Fibroblast of skin of left quadriceps (primary cell): ENCODE results near the gene INVS.
"Not testable (repeated sequence)": the region's sequence is repeated elsewhere in the genome, so short reads cannot be mapped to it uniquely, and the experiment has no call there.

Experiments
- DNase-seq, 2 experiments: peaks; one replicate each; pipeline ENCODE4 v3.0.0-alpha.2; 2013; ENCODE audit warnings: low read depth in 2 of 2

The INVS gene

DNA sequence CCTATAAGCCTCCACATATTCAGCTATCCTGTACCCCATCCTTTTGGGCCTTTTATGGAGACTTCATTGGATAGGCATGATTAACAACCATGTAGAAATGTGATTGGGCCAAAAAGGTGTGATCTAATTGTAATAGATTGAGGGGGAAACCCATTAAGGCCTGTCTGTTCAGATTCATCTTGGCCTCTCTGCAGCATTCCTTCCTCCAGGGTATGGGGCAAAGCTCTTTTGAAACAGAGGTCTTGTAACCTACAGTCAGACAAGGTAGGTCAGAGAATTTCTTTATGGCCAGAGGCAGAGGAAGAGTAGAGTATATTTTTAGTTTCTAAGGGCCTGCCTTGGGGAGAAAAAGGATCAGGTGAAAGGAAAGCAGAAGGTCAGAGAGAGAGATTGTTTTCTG is 98.5 kb downstream of the INVS start:
- DNase-seq: no peak

DNA sequence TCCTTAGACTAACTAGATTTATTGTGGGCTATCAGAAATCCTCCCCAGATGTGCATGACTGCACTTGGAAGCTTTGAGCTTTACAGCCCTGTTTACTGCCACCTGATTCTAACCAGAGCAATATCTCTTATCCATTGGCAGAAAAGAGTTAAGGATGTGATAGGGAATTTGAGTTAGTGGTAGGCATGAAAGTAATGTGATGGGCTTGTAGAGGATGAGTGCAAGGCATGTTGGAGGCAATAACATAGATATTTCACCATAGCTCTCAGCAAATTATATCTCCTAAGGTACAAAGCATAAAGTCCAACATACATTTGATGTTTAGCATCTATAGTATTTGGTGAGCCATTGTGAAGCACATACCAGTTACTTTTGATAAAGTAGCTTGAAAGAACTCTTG is 103.8 kb downstream of the INVS start:
- DNase-seq: no peak

DNA sequence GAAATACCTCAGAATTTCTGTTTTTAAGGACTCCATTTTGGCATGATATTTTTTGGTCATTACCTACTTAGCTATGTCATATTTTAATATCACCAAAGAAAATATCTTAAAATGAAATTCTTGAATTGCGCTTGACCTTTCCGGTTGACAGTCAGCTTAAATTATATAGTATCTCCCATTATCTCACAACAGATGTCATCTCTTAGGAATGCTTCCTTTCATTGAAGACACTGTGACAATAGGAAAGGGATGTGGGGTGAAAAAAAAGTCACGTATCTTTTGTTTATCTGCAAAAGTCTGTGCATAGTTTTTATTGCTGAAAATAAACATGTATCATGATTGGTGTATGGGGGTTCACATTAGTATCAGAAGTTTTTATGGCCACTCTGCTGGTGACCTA is 105.8 kb downstream of the INVS start:
- no peak for DNase-seq

DNA sequence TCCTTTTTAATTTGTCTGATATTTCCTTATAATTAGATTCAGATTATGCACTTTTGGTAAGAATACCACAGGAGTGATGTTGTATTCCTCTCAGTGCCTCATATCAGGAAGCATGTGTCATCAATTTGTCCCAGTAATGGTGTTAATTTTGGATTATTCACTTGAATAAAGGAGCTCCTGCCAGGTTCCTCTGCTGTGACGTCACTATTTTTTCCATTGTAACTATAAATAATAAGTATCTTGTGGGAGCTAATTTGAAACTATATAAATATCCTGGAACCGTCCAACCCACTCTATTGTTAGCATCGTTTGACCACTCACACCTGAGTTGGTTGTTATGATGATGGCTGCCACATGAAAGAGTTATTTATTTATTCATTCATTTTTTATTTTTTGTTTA is 107.9 kb downstream of the INVS start:
- DNase-seq: peak; percentile 29 to 31

DNA sequence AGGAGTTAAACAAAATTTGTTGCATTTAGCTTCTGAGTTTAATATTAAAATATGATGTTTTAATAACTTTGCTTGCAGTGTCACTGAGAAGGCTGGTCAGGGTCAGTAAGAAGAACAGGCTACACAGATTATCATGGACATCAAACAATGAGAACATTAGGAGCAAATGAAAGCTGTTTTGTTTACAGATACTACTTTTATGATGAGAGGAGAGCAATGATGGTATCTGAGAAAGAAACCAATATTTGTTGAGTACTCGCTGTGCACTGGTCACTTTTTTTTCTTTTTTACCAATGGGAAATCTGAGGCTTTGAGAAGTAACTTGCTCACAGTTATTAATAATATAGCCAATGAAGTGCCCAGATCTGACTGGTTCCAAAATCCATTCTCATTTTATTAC is 109.6 kb downstream of the INVS start:
- DNase-seq: no peak

DNA sequence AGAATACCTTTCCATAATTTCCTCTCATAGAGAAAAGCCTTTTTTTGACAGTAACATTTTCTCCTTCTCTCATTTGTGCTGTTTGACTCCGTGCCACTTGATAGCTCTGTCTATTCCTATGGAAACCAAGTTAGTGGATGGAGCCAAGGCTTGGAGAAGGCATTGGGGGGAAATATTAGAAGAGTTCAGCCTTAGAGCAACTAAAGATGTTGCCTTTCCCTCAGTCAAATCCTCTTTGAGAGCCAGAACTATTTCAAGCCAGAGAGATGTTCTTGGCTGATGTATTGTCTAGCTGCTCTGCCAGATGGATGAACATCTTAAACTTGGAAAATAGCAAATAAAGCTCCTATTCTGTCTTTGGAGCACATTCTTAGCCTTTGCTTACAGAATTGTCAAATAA is 112.4 kb downstream of the INVS start:
- DNase-seq: no peak

DNA sequence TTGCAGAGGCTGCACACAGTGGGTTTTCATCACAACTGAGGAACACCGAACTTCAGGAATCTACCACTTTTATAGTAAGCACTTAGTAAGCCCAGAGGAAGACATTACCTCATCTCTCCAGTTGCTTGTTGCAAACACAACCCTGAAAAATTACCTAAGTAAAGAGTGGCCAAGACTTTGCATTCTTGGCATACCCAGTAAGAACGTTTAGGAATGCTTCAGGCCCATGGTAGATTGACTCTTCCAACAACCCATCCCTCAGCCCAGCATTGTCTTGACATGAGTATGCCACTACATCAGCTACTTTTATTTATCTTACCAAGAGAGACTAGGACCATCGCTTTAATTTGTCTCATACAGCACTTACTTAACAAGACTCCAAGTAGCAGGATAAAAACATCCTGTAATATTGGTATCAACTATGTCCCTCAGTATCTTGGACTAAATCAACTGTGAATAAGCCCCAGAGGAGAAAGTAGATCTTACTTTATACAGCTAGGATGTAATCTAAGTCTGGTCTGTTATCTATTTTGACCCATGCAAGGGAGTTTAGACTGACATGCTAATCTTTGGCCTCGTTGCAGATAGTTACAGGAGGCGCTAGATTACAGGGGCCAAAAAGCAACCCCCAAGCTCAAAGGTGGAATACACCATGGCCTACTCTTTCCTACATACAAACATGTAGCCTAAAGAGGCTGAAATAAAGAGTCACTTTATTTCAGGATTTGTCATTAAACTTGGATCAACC is 114.9 kb downstream of the INVS start:
- DNase-seq: peak; percentile 30 to 41

DNA sequence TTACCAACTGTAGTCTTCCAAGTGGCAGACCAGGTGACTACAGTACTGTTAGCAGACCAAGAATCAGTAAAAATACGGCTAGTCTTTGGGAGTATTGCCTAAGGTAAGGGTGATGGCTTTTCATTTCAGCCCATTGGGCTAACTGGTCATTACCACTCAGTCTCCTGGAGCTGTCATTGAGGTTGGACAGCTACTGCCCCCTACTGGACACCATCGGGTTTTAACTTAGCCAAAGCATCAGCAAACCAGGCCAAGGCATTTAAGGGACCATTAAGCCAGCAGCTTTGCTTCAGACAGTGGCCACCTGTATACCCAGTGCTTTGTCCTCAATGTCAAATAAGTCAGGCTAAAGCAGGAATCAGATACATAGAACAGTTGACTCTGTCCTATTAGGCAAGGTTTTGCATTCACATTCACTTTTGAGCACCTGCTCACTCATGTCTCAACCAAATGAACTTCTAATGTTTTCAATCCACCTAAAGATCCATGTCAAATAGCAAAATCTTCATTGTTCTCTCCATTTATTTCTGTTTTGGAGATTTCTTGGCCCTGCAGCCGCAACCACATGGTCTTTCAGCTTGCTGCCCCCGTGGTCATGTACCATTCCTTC is 117.2 kb downstream of the INVS start:
- DNase-seq: no peak

DNA sequence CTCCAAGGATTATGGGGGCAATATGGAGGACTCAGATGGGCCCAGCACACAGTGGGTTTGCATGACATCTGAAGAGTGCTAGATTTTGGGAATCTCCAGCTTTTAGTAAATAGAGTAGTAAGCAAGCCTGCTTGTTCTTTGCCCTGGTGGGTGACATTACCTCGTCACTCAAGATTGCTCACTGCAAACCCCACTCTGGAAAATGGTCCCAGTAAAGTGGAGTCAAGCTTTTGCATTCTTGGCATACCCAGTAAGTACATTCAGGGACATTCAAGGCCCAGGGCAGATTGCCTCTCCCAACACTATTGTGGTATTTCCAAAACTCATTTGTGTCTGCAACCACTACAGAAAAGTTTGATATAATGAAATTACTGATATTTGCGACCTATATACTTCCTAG is 118.5 kb downstream of the INVS start:
- no peak for DNase-seq

DNA sequence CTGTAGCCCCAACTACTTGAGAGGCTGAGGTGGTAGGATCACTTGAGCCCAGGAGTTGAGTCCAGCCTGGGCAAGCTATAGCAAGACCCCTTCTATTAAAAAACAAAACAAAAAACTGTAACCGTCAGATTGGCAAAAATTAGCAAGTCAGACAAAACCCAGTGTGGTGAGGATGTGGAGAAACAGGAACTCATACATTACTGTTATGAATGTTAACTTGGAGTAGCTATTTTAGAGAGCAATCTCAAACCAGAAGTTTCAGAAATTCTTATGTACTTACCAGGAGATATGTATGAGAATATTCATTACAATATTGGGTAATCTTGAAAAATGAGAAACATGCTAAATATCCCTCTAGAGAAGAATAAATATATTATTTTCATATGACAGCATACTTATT is 120.3 kb downstream of the INVS start:
- no peak for DNase-seq

DNA sequence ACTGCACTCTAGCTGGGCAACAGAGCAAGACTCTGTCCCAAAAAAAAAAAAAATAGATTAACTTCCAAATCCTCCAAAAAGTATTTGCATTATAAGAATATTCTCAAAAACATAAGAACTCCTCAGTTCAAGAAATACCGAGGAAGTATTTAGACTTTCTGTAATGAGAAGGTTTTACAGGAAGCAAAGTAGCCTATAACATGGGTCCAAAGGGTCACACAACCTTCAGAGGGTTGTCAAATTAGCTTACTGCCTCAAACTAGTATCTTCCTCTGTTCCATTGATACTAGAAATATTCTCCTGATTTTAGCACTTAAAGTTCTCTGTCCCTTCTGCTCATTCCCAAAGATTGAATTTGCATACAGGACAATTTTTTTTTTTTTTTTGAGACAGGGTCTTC is 121.9 kb downstream of the INVS start:
- DNase-seq: no peak

DNA sequence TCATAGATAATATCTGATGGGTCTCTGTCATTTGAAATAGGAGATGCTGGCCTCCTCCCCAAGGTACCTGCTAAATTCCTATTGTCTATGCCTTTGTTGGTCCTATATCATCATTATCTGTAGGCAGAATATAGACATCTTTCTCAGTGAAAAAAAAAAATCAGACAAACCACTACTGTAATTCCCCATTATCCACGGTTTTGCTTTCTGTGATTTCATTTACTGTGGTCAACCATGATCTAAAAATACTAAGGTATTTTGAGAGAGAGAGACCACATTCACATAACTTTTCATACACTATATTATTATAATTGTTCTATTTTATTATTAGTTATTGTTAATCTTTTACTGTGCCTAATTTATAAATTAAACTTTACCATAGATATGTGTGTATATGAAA is 122.5 kb downstream of the INVS start:
- no peak for DNase-seq

DNA sequence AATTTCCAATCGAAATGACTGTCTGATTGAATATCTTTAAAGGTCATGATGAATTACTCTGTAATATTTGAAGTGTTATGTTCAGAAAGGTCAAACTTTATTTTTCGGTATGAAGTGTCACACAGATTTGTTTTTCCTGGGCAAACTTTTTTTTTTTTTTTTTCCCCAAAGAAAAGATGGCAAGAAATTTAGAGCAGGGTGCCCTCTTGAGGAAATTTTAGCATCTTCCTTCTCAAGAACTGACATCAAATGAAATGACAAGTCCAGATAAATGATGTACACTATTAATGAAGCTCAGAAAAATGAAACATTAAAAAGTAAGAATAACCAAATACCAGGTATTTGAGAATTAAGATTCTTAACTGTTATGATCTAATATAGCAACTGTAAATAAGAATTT is 123.6 kb downstream of the INVS start:
- DNase-seq: peak; percentile 9 to 21

DNA sequence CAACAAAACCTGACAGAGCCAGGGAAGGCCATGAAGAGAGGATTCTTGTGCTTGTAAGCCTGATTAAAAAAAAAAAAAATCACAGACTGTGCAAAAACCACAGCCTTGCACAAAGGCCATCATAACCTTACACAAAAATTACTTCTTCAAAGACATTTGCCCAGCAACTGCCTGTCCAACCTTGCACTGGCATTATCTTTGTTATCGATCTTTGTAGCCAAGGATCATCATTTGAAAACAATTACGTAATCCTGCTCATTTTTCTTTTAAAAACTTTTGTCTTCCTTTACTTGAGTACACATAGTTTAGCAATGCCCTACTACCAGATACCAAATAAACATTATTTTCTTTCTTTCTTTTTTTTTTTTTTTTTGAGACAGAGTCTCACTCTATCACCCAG is 128.6 kb downstream of the INVS start:
- DNase-seq: no peak

DNA sequence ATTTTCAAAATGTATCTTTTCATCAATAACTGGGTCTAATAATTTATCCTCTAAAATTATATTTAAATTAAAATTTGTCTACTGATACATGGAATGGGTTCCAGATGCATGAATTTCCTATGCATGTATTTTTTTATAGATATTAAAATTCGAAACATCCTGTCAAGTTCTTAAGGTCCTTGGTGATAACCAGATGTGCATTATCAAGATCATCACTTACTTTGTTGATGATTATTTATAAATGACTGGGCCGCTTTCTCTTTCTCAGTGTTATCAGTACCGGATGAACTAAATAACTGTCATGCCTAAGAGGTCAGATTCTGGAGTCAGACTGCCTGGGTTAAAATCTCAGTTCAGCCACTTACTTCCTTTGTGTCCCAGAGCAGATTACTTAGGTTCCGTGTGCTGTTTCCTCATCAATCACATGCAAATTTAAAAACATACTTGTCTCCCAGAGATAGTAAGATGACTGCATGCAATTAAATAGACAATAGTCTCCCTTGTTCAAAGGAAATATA is 129.4 kb downstream of the INVS start:
- DNase-seq: no peak

DNA sequence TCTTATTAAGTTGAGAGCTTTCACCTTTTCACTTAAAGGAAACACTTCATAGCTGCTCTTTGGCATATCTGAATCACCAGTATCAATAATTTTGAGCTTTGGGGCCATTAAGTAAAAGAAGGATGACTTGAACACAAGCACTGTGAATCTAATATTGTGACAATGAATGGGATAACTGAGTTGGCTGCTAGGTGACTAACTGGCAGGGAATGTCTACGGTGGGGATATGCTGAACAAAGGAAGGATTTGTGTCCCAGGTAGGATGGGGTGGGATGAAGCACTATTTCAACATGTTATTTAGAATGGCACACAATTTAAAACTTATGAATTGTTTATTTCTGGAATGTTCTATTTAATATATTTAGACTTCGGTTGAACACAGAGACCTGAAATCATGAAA is 130.1 kb downstream of the INVS start:
- DNase-seq: no peak

DNA sequence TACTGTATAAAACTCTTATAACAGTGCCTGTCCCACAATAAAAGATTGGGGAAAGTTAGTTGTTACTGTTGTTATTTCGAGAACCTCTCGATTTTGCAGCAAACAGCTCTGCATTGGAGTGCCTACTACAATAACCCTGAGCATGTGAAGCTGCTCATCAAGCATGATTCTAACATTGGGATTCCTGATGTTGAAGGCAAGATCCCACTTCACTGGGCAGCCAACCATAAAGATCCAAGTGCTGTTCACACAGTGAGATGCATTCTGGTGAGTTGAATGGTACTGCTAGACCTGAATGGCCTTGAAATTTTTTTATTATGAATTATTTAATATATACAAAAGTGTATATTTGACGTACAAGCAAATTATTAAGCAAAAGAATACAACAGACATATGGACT is 130.5 kb downstream of the INVS start:
- no peak for DNase-seq

DNA sequence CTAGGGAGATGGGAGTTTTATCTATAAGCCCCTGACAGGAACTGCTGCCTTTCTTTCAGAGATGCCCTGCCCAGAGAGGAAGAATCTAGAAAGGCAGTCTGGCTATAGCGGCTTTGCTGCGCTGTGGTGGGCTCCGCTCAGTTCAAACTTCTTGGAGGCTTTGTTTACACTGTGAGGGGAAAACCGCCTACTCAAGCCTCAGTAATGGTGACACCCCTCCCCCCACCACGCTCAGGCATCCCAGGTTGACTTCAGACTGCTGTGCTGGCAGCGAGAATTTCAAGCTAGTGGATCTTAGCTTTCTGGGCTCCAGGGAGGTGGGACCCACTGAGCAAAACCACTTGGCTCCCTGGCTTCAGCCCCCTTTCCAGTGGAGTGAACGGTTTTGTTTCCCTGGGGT is 137.9 kb downstream of the INVS start:
- not testable (repeated sequence) for DNase-seq

DNA sequence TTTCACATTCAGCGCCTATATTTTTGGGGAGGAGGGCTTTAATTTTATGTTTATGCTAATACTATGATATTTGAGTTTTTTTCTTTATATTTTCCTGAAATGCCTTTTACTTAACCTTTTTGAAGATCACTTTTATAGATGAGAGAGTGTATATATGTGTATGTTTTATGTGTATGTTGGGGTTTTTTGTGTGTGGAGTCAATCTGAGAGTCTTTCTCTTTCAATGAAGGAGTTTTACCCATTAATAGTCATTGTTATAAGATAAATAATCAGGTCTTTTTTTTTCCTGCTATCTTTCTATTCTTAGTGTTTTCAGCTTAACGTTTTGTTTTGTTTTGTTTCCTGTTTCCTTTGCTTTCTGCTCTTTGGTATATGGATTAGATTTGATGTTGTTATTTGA is 141.5 kb downstream of the INVS start:
- no peak for DNase-seq

DNA sequence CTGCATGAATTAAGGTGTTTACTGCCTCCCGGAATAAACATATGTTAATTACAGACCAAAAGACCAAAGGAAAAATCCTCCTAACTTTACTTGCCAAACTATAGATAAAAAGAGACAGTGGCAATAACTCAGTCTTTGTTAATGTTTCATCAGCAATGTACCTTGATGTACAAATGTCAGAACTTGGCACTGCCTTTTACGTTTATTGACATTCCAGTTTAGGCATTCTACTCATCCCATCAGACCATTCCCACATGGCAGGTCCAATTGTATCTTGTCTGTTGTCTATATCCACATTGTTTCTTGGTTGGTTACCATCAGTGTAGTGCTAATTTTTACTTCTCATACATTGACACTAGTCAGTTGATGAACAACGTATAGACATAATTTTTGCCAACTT is 168.2 kb downstream of the INVS start:
- DNase-seq: no peak

DNA sequence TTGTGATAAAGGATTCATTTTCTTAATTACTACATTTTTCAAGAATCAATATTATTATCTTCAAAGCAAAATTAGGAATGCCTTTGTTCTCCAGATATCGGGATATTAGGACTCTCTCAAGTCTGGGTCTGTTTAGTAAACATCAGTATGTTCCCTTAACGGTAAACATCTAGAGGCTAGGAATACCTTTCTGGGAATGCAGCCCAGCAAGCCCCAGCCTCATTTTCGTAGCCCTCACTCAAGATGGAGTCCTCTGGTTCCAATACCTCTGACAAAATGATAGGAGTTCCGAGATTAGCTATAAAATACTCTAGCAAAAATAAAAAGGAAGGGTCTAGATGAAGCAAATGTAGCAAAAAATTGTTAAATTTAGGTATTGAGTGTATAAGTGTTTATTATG is 169.2 kb downstream of the INVS start:
- no peak for DNase-seq

DNA sequence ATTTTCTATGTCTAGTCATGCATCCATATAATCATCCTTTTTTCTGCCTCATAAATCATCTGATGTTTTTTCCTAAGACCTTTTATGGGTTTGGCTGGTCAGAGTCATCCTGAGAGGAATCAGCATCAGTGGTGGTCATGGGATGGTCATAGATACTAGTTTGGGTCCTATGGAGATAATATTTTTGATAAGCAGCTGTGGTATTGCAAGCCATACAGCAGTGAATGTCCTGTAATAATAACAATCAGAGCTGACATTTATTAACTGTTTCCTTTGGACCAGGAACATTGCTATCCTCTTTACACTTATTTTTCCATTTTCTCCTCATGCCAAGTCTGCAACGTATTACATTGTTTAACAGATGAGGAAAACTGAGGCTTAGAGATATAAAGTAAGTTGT is 170.6 kb downstream of the INVS start:
- no peak for DNase-seq

DNA sequence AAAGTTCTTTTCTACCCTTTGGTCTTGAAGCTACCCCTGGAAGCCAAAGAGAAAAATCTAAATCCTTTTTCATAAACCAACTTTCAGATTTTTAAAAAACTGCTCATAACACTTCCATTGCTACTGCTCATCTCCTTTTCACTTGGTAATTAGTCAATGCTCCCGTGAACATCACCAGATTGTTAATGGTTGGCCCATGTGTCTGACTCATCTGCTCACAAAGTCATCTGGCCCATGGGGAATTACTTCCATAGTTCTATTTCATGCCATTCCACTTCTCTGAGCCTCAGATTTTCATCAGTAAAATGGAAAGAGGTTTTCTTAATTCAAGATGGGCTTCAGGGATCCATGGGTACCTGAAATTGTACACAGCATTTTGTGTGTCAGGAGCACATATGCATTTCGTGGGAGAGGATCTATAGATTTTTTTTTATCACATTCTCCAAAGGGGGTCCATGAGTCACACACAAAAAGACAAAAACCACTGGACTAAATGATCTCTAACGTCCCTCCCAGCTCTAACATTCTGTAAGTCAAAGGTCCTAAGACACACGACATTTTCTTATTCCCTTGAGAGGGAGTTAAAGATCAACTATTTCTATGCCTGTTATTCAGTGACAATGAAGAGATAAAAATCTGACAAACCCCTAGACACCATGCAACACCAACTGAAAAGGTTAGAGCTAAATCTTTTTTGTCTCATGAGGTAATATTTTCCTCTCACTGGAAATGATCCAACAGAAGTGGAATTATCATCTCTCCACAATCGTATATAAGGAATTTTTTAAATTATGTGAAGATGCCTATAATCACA is 178.3 kb downstream of the INVS start:
- peak; percentile 44 to 50 for DNase-seq
